Aorta (tissue), 5 donors: ENCODE data around the gene SCN3A. TPM values are rescaled to one million over a fixed set of nuclear protein-coding genes. Genes with fewer than 3 reads are reported as not detected.

ENCODE experiments used
- ATAC-seq: fragments of 200-7000 bp; cut with Tn5 transposase; one replicate; pipeline ENCODE4 v1.9.1; 2022; ENCODE audit warnings: moderate library complexity; ENCODE audit not compliant: low FRiP score
- DNase-seq, 2 donors: peaks; one replicate each; pipeline ENCODE4 v3.0.0-alpha.2; 2020
- H3K27ac ChIP-seq, 2 donors: one replicate each; pipeline ENCODE4 v1.5.1; 2013; ENCODE audit warnings: low read length in 2 of 2, mild to moderate bottlenecking in 2 of 2, moderate library complexity in 2 of 2, control low read depth in 1 of 2, inconsistent platforms in 1 of 2, low read depth in 1 of 2
- H3K27me3 ChIP-seq, 2 donors: one replicate each; pipeline ENCODE4 v1.6.1; 2013; ENCODE audit warnings: control low read depth in 1 of 2, low read length in 1 of 2, mild to moderate bottlenecking in 1 of 2, moderate library complexity in 1 of 2; ENCODE audit not compliant: insufficient read depth in 2 of 2, control insufficient read depth in 1 of 2
- H3K36me3 ChIP-seq, 2 donors: one replicate each; pipeline ENCODE4 v1.6.1; 2013; ENCODE audit warnings: control low read depth in 1 of 2, low read length in 1 of 2, mild to moderate bottlenecking in 1 of 2; ENCODE audit not compliant: insufficient read depth in 2 of 2, control insufficient read depth in 1 of 2
- H3K4me1 ChIP-seq, 2 donors: one replicate each; pipeline ENCODE4 v1.6.1; 2013; ENCODE audit warnings: low read length in 2 of 2, control low read depth in 1 of 2, mild to moderate bottlenecking in 1 of 2, moderate library complexity in 1 of 2; ENCODE audit not compliant: insufficient read depth in 2 of 2, control insufficient read depth in 1 of 2
- H3K4me3 ChIP-seq, 2 donors: one replicate each; pipeline ENCODE4 v1.5.1; 2013; ENCODE audit warnings: low read length in 2 of 2, control low read depth in 1 of 2, mild to moderate bottlenecking in 1 of 2
- H3K9me3 ChIP-seq: one replicate; pipeline ENCODE4 v1.6.1; 2013; ENCODE audit warnings: mild to moderate bottlenecking, low read length; ENCODE audit not compliant: control insufficient read depth
- WGBS, 2 donors: extraction: QIAGEN DNeasy Blood & Tissue Kit; methylation state at CpG; one replicate each; pipeline ENCODE4 v1.1.7; 2013; 5-methylcytosine and 5-hydroxymethylcytosine counted together
- intact Hi-C, 2 donors: fragments of 100-400 bp; cut with DNase I; formaldehyde crosslinking; loops; one replicate each; pipeline versions ENCODE4 v1.14.2 to v1.15.0; 2022
- polyA plus RNA-seq, 2 donors: library from polyadenylated mRNA; stranded (reverse); fragments of 200-250 nt; gene quantifications; one replicate each; pipeline ENCODE4 v1.2.3, GENCODE V29; 2013
- total RNA-seq, 2 donors: library from RNA; stranded (reverse); fragmentation: NEBNext Ultra II Directional; extraction: Animal tissue kit (Norgen Biotek cat#: 25700); gene quantifications; one replicate each; pipeline ENCODE4 v1.2.1, GENCODE V29; 2021
- donor health status: healthy with polysubstance abuse.
- donor health status: Bipolar disorder and iron deficiency.
- donor health status: DM: no; HTN: no; CAD: no.
- donor health status: DM: no; HTN: no; CAD: no.
- donor health status: DM: yes; HTN: yes; CAD: no.

Gene SCN3A
- total and polyA plus RNA-seq, 4 donors, result 0.08 to 19.3 (median 1.4) TPM

GRCh38 chr2:165144315-165144714 lies 59.5 kb downstream of the SCN3A start:
- Histone ChIP-seq H3K4me3 (no peak overlapping the region), H3K9me3 (no peaks in the 10 kb centered on the region), H3K36me3 (no peaks in the 10 kb centered on the region), H3K27ac (no peak overlapping the region), H3K4me1 (no peaks in the 10 kb centered on the region), H3K27me3 (no peaks in the 10 kb centered on the region)
- ATAC-seq (no peak), DNase-seq (no peak)
- intact Hi-C loops, result no loop called here
- 93 to 98% methylated on average over 1 of the region's 1 CpG for WGBS, 2 donors

DNA sequence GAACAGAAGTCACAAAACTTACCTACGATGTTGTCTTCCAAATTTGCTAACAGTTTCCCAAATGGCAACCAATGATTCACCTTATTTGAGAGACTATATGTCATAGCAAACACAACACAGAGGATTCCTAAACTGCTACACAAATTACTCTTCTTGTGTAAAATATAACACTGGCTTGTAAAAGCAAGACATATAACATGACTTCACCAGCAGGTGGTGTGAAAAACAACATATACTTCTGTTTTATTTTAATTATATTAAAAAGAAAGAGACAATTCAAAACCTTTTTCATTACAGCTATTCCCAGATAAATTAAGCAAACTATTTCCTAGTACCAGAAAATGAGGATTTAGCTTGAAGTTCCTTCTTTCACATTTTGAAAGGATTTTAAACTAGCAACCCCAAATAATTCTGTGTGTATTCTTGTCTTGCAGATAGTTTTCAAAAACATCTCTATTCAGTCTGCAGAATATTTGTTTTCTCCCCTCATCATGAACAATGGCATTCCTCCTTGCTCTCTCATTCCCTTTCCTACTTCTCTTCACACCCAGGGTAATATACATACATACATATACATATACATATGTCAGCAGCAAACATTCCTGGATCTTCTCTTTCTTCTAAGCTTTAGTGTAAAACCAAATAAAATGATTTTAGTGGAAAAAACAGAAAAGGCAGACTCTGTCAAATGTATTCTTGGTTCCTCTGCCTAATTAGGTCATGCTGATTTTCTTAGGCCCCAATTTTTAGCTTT lies 62.1 kb downstream of the SCN3A start:
- Histone ChIP-seq H3K4me1 (no peaks in the 10 kb centered on the region), H3K4me3 (no peak overlapping the region), H3K27me3 (no peaks in the 10 kb centered on the region), H3K36me3 (no peaks in the 10 kb centered on the region), H3K27ac (no peak overlapping the region), H3K9me3 (no peaks in the 10 kb centered on the region)
- ATAC-seq (no peak), DNase-seq (no peak)
- WGBS, 2 donors, result 61 to 66% methylated on average over 1 of the region's 1 CpG
- intact Hi-C loops, result no loop called here

- no peaks in the 10 kb centered on the region for H3K9me3 ChIP-seq
- no peaks in the 10 kb centered on the region for H3K4me1 ChIP-seq
- DNase-seq (no peak), ATAC-seq (no peak)
- no peak overlapping the region for H3K4me3 ChIP-seq
- intact Hi-C loops, result no loop called here
- H3K27ac ChIP-seq, result no peak overlapping the region
- H3K36me3 ChIP-seq, result no peaks in the 10 kb centered on the region
- WGBS, 2 donors, result 71 to 80% methylated on average over 3 of the region's 3 CpGs
- no peaks in the 10 kb centered on the region for H3K27me3 ChIP-seq
Observed at GRCh38 chr2:165126244-165126643, 77.6 kb downstream of the SCN3A start.

GRCh38 chr2:165122521-165122920 lies 81.3 kb downstream of the SCN3A start:
- 28 to 38% methylated on average over 4 of the region's 4 CpGs for WGBS, 2 donors

DNA sequence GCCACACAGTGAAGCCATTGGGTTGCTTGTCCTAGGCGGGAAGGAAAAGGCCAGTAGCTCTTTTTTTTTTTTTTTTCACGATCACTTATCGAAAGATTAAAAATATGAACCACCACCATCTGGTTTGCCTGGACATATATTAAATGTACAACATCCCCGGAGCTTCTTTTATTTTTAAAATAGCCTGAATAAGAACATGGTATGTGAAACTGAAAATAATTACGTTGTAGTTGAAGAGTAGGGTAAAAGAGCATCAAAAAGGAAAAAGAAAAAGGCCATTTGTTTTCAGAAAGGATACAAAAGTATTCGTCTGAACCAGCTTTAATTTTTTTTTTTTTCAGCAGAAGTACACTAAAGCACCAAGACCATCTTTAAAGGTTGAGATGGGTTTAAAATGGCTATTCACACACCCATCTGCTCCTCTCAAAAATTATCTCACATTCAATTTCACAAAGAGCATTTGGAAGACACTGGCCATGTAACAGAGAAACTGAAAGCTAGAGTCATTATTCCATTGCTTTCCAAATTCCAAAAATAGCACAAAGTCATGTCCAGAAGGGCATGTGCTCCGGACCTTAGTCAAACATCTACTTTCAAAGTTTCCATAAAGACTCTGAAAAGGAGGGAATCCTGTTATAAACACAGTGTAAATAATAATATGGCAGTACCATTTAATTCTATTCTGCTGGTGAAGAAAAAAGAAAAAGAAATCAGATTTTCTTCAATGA lies 82.9 kb downstream of the SCN3A start:
- no peaks in the 10 kb centered on the region for H3K9me3 ChIP-seq
- DNase-seq (no peak), ATAC-seq (no peak)
- intact Hi-C loops, result no loop called here
- WGBS, 2 donors, result 69 to 73% methylated on average over 7 of the region's 7 CpGs
- H3K27ac ChIP-seq, result no peak overlapping the region
- H3K36me3 ChIP-seq, result no peaks in the 10 kb centered on the region
- H3K4me1 ChIP-seq, result no peaks in the 10 kb centered on the region
- H3K4me3 ChIP-seq, result no peak overlapping the region
- H3K27me3 ChIP-seq, result no peaks in the 10 kb centered on the region

More at GRCh38 chr2:165122521-165122920, 81.3 kb downstream of the SCN3A start:
- no peak overlapping the region for H3K27ac ChIP-seq
- intact Hi-C loops, result no loop called here
- H3K9me3 ChIP-seq, result no peaks in the 10 kb centered on the region
- no peaks in the 10 kb centered on the region for H3K27me3 ChIP-seq
- ATAC-seq, result no peak
- H3K4me1 ChIP-seq, result no peaks in the 10 kb centered on the region
- DNase-seq, result no peak
- no peaks in the 10 kb centered on the region for H3K36me3 ChIP-seq
- H3K4me3 ChIP-seq, result no peak overlapping the region

GRCh38 chr2:165115258-165115657 lies 88.6 kb downstream of the SCN3A start:
- intact Hi-C loops, result no loop called here
- H3K4me1 ChIP-seq, result no peaks in the 10 kb centered on the region
- DNase-seq (no peak), ATAC-seq (no peak)
- H3K9me3 ChIP-seq, result no peaks in the 10 kb centered on the region
- no peaks in the 10 kb centered on the region for H3K36me3 ChIP-seq
- 32 to 53% methylated on average over 6 of the region's 6 CpGs for WGBS, 2 donors
- H3K27me3 ChIP-seq, result peaks cover 0 to 3% of the 10 kb centered on the region in 2 donors
- H3K4me3 ChIP-seq, result no peak overlapping the region
- no peak overlapping the region for H3K27ac ChIP-seq

DNA sequence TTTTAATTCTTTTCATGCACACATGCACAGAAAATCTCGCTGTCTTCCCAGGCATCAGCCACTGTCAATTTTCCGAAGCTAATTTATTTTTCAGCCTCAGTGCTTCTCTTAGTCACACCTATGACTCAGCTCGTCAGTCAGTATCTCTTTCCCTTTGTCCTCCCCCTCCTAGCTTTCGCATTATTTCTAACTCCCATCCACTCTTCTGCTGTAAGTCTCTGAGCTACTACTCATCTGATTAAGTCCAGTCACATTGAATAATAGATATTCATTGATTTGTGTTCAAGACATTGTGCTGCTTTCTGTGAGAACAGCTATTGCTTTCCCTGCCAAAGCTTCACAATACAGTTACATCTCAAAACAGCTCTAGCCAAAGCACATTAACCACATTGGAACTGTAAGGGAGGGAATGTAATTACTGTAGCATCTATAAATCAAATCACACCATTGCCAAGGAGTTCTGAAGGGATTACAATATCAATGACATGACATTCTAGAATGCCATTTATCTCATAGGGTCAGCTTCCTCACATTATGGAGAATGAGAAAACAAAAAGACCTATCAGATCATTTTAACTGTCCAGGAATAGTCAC lies 89.4 kb downstream of the SCN3A start:
- Histone ChIP-seq H3K4me1 (no peaks in the 10 kb centered on the region), H3K27me3 (peaks cover 0 to 3% of the 10 kb centered on the region in 2 donors)

DNA sequence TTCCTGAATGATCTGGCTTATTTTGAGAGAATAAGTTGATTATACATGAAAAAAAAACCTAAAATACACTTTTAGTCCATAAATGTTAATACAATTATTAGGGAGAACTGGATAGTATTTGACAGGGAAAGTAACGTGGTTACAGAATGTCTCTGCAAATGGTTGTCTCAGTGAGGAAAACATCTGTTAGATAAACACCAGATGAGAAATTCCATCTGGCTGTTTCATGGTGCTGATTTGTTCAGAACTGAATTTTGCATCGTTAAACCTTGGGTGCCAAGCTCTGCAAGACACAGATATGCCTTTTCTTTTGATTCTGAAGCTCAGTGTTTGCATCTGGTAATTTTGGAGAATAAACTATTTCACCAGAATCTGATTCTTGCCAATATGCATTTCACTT lies 90.4 kb downstream of the SCN3A start:
- ATAC-seq (no peak), DNase-seq (no peak)
- H3K4me3 ChIP-seq, result no peak overlapping the region
- H3K27me3 ChIP-seq, result peaks cover 0 to 3% of the 10 kb centered on the region in 2 donors
- H3K36me3 ChIP-seq, result no peaks in the 10 kb centered on the region
- no peaks in the 10 kb centered on the region for H3K4me1 ChIP-seq
- H3K27ac ChIP-seq, result no peak overlapping the region
- no peaks in the 10 kb centered on the region for H3K9me3 ChIP-seq
- WGBS, 2 donors, result 18 to 19% methylated on average over 2 of the region's 2 CpGs
- intact Hi-C loops, result no loop called here

More for the DNA sequence above, 89.4 kb downstream of the SCN3A start:
- Histone ChIP-seq H3K36me3 (no peaks in the 10 kb centered on the region), H3K9me3 (no peaks in the 10 kb centered on the region), H3K4me3 (no peak overlapping the region), H3K27ac (no peak overlapping the region)
- ATAC-seq, result no peak
- intact Hi-C loops, result no loop called here
- no peak for DNase-seq
- WGBS, 2 donors, result 71 to 72% methylated on average over 4 of the region's 4 CpGs
